EL (cell line): ENCODE data around the gene ZYX.

Experiments used
- DNase-seq: peaks from one replicate; pipeline ENCODE4 v3.0.0-alpha.2; 2016

The ZYX gene

GRCh38 chr7:143380646-143381426 lies at the start of gene ZYX:
Gene ZYX (plus strand): TSS chr7:143381345. CDS start chr7:143381572, 227 bp downstream.
- DNase-seq = peak; percentile 95

DNA sequence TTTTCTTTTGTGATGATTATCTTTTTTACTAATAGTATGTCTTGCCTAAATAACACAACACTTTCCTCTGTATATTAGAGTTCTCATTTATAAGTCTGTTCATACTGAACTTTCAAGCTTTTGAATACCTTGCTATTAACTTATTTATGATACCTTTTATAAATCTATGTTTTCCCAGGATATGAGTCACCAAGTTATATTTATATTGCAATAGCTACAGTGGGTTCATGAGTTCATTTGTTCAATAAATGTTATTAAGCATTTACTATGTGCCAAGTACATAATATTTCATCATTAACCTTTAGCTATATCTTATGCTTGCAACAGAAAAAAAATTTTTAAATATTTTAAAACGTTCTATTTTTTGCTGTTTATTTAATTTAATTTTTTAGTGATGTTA lies 46.9 kb upstream of the ZYX start:
- DNase-seq = no peak

DNA sequence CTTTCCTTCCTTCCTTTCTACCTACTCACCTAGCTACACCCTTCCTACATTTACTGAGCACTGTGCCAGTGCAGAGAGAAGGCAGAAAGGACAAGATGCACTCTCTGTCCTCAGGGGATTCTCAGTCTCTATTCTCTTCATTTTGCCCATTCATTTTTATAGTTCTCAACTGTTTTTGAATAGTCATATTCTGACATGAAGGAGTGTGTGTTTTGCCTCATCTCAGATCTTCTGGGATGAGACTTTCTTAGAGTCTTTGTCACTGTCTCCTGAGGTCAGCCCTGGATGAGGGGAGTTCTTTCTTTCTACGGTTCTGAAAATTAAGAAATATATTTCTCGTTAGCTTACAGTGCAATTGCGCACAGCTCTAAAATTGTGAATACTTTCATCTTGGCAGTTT lies 43.9 kb upstream of the ZYX start:
- no peak for DNase-seq

- DNase-seq = no peak
Measured at GRCh38 chr7:143341842-143342241, 39.3 kb upstream of the ZYX start.

DNA sequence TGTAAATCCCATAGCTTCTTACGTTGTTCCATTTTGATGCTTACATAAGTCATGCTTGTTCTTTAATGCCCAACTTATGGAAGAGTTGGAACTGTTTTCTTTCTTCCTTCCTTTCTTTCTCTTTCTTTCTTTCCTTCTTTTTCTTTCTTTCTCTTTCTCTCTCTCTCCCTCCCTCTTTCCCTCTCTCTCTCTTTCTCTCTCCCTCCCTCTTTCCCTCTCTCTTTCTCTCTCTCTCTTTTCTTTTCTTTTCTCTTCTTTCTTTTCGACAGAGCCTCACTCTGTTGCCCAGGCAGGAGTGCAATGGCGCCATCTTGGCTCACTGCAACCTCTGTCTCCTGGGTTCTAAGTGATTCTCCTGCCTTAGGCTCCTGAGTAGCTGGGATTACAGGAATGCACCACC lies 37.5 kb upstream of the ZYX start:
- DNase-seq = no peak

DNA sequence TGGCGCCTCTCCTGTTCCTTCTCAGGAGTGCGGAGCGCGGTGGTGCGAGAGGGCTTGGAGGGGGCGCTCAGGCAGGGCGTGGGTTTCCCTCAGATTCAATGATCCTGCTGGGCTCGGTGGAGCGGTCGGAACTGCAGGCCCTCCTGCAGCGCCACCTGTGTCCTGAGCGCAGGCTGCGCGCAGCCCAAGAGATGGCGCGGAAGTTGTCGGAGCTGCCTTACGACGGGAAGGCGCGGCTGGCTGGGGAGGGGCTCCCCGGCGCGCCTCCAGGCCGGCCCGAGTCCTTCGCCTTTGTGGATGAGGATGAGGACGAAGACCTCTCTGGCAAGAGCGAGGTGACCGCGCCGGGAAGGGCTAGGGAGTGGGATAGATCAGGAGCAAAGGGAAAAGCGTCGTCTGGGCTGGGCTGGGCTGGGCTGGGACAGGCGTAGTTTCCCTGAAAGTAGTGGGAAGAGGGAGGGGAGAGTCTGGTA lies 35.7 kb upstream of the ZYX start:
- no peak for DNase-seq

GRCh38 chr7:143346018-143346417 lies 35.1 kb upstream of the ZYX start:
- DNase-seq = no peak

DNA sequence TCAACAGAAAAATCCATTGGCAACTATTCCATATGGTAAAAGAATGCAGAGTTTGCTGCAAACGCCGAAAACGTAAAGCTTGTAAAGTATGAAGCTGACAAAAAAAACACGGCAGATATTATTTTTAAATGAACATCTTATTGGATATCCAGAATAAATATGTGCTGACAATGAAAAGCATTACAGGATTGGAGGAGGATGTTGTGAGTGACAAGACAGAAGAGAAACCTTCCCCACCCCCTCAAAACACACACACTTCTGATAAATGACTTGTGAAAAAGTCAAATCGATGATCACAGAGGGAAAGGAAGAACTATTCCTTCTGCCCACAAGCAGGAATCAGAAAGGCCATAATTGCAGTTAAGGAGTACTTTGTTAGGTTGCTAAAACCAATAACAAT lies 33.2 kb upstream of the ZYX start:
- no peak for DNase-seq

- DNase-seq = no peak
Measured at GRCh38 chr7:143351060-143351459, 30.1 kb upstream of the ZYX start.

DNA sequence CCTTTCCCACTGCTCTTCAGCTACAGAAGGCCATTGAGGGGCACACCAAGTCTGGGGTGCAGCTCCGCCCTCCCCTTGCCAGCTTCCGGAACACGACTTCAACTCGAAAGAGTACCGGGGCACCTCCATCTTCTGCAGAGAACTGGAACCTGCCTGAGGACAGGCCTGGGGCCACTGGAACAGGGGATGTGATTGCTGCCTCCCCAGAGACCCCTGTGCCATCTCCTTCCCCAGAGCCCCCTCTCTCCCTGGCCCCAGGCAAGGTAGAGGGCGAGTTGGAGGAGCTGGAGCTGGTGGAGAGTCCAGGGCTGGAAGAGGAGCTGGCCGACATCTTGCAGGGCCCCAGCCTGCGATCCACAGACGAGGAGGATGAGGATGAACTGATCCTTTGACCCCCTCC lies 29.6 kb upstream of the ZYX start:
- no peak for DNase-seq

DNA sequence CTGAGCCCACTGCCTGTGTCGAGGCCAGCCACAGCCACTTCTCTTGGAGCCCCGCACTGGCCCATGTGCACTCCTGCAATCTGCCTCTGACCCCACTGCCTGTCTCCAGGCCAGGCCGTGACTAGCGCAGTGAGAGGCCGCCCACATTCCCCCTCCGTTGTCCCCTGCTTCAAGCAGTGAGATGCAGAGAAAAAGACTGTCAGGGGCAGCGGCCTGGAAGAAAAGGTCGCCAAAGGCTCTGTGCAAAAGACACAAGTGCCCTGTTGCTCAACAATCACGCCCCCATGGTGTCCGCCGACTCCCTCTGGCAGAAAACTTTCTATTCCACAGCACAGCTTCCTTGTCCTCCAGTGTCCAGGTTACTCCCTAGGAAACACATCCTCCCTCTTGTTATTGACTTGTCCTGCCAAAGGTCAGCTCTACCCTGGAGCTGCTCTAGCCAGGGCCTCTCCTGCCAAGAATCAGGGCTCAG lies 28.6 kb upstream of the ZYX start:
- DNase-seq = no peak

DNA sequence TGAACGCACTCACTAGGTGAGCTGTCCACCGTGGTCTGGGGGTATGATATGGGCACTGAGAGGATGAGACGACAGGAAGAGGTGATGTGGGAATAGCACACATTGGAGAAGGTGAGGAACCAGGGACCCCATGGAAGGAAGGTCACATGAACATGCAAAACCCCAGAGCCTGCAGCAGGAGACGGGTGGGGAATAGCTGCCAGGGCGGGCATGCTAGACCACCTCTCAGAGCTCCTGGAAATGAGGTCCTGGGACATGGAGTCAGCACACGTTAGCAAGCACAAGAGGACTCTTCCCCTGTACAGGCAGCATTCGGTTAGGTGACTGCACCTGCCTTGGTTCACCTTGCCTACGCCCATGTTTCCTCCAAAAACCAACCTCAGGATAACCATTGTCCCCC lies 26.8 kb upstream of the ZYX start:
- DNase-seq = no peak

DNA sequence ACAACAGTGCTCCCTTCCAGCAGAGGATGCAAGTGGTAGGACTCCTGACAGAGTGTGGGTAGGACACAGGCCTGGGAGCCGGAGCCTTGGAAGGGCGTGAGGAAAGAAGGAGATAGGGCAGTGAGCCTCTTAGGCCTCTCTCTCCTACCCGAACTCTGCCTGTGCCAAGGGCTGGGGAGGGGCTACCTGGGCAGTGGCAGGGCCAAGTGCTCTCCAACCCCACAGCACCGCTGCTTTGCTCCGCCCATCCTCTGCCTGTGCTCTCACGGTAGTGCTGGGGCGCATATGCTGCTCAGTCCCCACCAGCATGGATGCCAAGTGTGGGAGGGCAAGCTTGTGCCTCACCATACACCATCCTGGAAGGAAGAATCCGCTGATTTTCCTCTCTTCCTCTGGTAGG lies 26.2 kb upstream of the ZYX start:
- DNase-seq = no peak

- DNase-seq = no peak
Measured at GRCh38 chr7:143355450-143356385, 25.4 kb upstream of the ZYX start.

- DNase-seq = no peak
Measured at GRCh38 chr7:143356414-143357050, 24.6 kb upstream of the ZYX start.

DNA sequence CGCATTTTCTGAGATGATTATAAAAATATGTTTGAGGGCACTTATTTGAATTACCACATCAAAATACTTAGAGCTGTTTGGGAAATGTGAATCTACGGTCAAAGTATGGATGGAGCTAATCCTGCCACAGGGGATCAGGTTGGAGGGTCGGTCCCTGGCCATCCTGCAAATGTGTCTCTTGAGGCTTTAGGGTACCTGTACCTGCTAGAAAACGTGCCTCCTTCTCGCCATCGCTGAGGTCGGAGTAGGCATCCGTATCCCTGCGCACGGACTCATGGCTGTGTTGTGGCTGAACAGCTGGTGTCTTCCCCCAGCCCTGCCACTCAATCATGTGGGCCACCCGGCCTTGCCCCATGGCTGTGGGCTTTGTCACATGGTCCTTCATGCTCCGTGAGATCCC lies 22.5 kb upstream of the ZYX start:
- DNase-seq = no peak

DNA sequence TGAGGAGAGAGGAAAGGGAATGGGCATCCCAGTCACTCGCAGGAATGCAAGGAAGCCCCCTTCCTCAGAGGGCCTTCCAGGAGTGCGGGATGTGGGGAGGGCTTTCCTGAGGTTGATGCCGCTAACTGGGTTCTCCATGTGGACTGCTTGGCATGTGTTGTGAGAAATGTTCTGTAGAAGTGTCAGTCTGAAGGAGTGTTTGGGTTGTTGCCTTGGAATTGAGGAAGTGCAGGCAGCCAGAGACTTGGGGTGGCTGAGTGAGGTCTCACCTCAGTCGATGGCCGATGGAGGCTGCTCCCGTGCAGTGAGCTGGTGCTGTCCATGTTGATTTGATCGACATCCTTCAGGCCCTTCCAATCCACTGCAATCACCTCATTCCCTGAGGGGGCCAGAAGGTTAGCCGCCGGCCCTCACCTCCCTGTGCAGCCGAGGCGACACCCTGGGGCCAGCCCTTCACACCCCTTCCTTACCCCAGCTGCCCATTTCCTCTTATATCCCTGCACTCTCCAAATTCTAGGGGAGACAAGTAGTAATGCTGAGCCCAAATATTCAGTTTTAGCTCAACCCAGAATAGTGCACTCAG lies 21.3 kb upstream of the ZYX start:
- no peak for DNase-seq

GRCh38 chr7:143360788-143361551 lies 20.2 kb upstream of the ZYX start:
- no peak for DNase-seq

GRCh38 chr7:143361552-143362130 lies 19.5 kb upstream of the ZYX start:
- DNase-seq = no peak

DNA sequence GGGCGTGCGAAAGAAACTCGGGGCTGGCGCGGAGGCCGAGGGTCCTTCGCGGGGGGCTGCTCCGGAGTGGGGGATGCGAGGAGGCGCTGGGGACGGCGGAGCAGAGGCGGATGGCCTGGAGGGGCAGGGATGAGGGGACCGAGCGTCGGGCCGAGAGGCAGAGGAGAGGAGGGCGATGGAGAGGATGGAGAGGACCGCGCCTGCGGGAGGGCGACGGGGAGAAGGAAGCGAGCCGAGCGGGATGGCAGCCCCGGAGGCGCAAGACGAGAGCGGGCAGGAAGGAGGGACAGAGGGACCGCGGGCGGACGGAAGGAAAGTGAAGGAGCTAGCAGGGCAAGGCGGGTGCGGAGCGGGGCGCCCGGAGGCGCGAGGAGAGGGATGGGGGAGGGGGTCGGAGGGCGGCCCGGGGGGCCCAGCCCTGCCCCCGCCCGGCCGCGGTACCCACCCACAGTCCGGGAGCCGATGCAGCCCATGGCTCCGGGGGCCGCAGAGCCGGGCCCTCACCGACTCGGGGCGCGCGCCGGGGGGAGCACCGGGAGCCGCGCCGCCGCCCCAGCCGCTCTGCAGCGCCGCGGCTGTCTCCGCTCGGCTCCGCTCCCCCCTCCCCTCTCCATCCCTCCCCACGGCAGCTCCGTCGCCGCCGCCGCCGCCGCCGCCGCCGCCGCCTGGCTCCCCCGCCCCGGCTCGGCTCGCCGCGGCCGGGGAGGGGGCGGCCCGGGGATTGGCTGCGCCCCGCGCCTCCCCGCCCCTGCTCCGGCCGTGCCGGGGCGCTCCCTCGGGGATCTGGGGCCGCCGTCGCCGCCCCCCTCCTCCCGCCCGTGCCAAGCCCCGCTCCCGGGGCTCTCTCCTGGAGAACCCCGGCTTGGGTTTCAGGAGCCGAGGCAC lies 18.8 kb upstream of the ZYX start, which contains the start of gene FAM131B:
FAM131B (minus strand) TSS at position 583 of the 885 bp plus-strand sequence; CDS start at position 473, 110 bp downstream.
- peak; percentile 28 for DNase-seq
